NCI-H2107 treated with DMSO at 0.1 percent for 48 hours (cell line): ENCODE data around the gene CDC42BPG.
"Not testable (repeated sequence)": the region's sequence is repeated elsewhere in the genome, so short reads cannot be mapped to it uniquely, and the experiment has no call there.

ENCODE experiments used
- DNase-seq: peaks from one replicate; lab custom pipeline; 2025; ENCODE audit not compliant: unreplicated experiment; lab: John Stamatoyannopoulos, UW

The CDC42BPG gene

DNA sequence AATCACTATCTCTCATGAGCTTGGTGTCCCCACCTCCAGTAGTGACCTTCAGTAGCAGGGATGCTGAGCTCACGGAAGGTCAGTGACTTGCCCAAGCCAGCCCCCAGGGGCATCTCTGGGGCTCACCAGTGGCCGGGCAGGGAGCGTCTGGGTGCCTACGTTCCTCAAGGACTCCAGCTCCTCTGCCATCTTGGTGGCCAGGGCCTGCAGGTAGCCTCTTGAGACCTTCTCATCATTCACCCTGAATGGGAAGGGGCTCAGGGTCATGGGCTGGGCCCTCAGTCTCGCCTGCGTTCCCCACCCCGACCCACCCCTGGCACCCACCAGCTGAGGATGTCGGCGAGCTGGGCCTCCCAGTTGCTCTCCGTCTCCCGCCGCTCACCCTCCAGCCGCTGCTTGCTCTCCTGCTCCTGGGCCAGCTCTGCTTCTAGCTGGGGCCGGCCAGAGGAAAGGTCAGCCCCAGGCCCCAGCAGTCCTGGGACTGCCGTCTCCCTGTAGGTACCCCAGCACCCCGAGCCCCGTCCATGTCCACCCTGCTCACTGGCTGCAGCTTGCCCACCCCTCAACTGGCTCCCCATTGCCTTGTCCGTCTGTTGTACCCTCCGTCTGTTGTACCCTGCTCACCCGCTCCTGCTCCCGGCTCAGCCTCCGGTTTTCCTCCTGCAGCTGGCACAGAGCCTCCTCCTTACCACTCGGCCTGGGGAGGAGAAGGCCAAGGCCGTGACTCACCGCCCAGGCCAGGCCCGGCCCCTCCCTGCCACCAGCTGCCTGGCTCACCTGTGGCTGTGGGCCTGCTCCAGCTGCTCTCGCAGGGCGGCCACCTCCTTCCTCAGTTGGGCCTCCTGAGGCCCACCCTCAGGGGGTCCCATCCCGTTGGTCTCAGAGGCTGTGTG, 9.5 kb downstream of the CDC42BPG start:
- no peak for DNase-seq

GRCh38 chr11:64834031-64834722, 10.3 kb downstream of the CDC42BPG start:
- no peak for DNase-seq

GRCh38 chr11:64833509-64833908, 10.9 kb downstream of the CDC42BPG start:
- no peak for DNase-seq

GRCh38 chr11:64833198-64833502, 11.3 kb downstream of the CDC42BPG start:
- no peak for DNase-seq

GRCh38 chr11:64832467-64833197, 11.8 kb downstream of the CDC42BPG start:
- no peak for DNase-seq

GRCh38 chr11:64831411-64831891, 13.0 kb downstream of the CDC42BPG start:
- DNase-seq = no peak

GRCh38 chr11:64829536-64830251, 14.8 kb downstream of the CDC42BPG start:
- DNase-seq = no peak

DNA sequence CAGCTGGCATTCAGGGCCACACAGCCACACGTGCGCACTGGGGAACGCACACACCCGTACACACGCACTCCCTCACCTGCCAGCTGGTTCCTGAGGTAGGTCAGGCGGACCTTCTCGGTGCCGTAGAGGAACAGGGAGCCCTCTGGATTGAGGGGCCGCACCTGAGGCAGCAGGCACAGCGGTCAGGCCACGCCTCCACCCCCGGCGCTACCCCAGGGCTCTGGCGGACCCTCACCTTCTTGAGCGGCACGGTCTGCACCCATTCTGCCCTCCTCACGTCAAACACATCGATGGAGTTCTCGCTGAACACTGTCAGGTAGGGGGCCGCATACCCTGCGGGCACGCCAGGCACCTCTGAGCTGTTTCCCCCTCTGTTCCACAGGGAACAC, 17.0 kb downstream of the CDC42BPG start:
- DNase-seq = no peak

- DNase-seq = no peak
Measured at GRCh38 chr11:64826578-64827450, 17.6 kb downstream of the CDC42BPG start.

DNA sequence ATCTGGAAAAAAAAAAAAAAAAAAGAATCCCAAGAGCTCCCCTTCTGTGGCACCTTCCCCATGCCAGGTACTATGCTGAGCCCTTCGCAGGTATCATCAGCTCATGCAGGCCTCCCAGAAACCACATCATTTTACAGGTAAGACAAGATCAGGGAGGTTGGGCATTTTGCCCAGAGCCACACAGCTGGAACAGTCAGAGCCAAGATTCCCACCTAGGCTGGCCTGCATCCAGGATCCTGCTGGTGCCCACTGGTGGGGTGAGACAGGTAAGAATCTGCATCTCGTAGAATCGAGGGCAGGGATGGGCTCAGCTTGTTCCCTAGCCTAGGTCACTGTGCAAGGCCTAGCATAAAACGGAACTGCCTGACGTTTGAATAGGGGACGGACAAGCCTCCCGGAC, 18.4 kb downstream of the CDC42BPG start:
- no peak for DNase-seq

DNA sequence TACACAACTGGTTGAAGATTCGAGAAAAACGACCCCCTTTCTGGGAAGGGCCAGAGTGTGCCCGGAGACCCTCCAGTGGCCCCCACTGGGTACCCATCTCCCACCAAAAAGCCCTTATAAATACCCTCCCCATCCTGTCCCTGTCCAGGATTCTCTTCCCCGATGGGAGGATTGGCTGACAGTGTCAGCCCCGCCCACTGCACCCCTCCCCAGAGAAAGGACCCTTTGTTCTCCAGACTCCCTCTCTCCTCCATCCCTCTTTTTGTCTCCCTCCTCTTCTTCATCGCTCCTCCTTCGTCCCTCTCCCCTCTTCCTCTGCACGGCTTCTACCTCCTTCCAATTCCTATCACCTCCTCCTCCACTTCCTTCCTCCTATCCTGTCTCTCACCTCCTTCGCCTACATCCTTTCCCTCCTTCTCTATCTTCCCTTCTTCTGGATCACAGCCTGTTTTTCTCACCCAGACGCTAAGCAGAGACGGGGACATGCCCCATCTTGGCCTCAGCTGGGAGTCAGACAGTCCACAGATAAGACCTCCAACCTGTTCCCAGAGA, 20.8 kb downstream of the CDC42BPG start:
- DNase-seq = no peak

- DNase-seq = no peak
Measured at GRCh38 chr11:64817476-64817875, 27.0 kb downstream of the CDC42BPG start.

DNA sequence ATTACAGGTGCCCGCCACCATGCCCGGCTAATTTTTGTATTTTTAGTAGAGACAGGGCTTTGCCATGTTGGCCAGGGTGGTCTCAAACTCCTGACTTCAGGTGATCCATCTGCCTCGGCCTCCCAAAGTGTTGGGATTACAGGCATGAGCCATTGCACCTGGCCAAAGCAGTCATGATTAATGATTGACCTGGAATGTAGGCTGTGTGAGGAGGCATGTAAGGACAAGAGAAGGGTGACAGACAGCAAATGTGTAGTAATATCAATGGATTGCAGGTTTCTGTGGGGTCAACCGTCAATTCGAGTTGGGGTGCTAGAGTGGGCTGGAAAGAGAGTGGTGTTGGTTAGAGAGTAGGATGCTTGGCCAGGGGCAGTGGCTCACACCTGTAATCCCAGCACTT, 29.0 kb downstream of the CDC42BPG start:
- not testable (repeated sequence) for DNase-seq

DNA sequence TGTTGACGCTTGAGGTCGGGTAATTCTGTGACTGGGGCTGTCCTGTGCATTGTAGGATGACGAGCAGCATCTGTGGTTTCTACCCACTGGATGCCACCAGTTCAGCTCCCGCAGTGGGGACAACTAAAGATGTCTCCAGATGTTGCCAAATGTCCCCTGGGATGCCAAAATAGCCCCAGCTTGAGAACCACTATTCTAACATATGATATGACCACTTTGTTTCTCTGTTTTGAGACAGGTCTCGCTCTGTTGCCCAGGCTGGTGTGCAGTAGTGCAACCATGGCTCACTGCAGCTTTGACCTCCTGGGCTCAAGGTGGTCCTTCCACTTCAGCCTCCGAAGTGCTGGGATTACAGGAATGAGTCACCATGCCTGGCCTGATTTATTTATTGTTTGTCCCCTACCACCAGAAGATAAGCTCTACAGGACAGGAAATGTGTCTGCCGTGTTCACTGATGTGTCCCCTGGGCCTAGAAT, 29.7 kb downstream of the CDC42BPG start:
- no peak for DNase-seq

GRCh38 chr11:64813826-64814225, 30.6 kb downstream of the CDC42BPG start:
- DNase-seq = no peak

GRCh38 chr11:64810891-64811272, 33.6 kb downstream of the CDC42BPG start:
- peak; percentile 54 for DNase-seq

DNA sequence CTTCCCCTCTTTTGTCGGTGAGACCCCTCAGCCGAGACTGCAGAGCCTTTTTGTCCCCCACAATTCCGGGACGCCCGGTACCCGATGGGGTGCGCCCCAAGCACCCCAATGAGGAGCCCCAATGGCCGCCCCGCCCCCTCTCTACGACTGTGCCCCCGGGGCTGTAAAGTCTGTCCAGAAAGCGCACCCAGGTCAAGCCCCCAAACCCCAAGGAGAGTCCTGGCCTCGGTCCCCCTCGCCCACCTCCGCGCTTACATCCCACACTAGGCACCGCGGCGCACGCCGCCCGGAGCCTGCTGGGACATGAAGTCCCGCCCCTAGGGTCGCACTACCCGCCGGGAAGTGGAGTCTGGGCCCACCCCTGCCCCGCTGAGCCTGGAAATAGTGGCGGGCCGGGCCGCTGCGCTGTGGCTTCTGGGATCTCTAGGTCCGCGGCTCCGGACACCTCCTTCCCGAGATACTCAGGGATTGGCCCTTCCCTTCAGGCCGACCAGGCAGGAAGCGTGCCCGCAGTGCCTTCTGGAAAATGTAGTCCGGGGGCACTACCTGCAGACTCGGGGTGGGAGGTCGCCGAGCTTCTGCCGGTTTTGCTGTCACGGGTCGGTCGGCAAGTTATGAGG, 34.1 kb downstream of the CDC42BPG start, which contains the start of gene MEN1:
MEN1 (minus strand) TSS at position 281 of the 620 bp plus-strand sequence. CDS start 442 bp downstream, outside the sequence.
- DNase-seq = peak; percentile 90

- DNase-seq = peak; percentile 5
Measured at GRCh38 chr11:64809781-64810241, 34.6 kb downstream of the CDC42BPG start.

DNA sequence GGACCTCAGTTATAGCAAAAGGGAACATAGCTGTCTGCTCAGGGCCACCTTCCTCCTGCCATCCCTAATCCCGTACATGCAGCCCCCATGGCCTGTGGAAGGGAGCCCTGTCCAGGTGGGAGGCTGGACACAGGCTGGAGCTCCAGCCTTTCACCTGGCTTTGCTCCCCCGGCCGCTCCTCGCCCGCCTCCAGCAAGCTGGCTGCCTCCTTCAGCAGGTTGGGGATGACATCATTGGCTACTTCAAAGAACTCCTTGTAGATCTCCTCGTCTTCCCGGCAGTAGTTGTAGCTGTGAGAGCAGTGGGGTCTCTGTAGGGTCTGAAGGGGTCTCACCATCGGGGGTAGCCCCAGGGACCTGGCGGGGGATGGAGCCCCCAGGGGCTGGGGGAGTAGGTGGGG, 39.0 kb downstream of the CDC42BPG start:
- no peak for DNase-seq
